Spleen (tissue), 7 donors: ENCODE results near the gene RUFY3.

ENCODE experiments used
- POLR2A ChIP-seq, 3 donors: fragments of 450-650 bp; IDR thresholded peaks; one replicate each; pipeline ENCODE4 v1.5.1; 2017; ENCODE audit warnings: antibody characterized with exemption in 3 of 3, mild to moderate bottlenecking in 1 of 3
- POLR2AphosphoS5 ChIP-seq, 3 donors: sonication (generic); formaldehyde crosslinking; IDR thresholded peaks; one replicate each; pipeline ENCODE4 v1.5.1; 2017; ENCODE audit warnings: antibody characterized with exemption in 3 of 3
- TF ChIP-seq, protein P1 (sequence below), 11 experiments: fragments of 200-600 bp in 7 of 11; fragments of 450-650 bp in 4 of 11; sonication (generic) in 4 of 11; IDR thresholded peaks in 8 of 11; conservative IDR thresholded peaks in 3 of 11; 1 replicate in 7 of 11; 2 replicates in 4 of 11; pipeline versions ENCODE4 v1.4.0 to v1.8.0; 2016 to 2021; ENCODE audit warnings: antibody characterized with exemption in 11 of 11, inconsistent platforms in 4 of 11, mild to moderate bottlenecking in 1 of 11
- donor health status: DM: no; HTN: no; CAD: no; lungs with moderate emphysema.
- donor health status: DM: no; HTN: no; CAD: no.
- donor health status: DM: no; HTN: no; CAD: no.

DNA sequence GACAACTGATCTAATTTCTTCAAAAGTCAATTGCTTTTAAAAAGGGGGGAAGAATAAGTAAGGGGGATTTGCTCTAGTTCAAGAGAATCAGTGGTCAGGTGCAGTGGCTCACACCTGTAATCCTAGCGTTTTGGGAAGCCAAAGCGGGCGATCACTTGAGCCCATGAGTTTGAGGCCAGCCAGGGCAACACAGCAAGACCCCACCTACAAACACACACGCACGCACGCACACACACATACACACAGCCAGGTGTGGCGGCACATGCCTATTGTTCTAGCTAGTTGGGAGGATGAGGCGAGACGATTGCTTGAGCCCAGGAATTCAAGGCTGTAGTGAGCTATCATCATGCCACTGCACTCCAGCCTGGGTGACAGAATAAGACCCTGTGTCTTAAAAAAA, 108.3 kb downstream of the RUFY3 start:
- TF ChIP-seq, protein P1, sequence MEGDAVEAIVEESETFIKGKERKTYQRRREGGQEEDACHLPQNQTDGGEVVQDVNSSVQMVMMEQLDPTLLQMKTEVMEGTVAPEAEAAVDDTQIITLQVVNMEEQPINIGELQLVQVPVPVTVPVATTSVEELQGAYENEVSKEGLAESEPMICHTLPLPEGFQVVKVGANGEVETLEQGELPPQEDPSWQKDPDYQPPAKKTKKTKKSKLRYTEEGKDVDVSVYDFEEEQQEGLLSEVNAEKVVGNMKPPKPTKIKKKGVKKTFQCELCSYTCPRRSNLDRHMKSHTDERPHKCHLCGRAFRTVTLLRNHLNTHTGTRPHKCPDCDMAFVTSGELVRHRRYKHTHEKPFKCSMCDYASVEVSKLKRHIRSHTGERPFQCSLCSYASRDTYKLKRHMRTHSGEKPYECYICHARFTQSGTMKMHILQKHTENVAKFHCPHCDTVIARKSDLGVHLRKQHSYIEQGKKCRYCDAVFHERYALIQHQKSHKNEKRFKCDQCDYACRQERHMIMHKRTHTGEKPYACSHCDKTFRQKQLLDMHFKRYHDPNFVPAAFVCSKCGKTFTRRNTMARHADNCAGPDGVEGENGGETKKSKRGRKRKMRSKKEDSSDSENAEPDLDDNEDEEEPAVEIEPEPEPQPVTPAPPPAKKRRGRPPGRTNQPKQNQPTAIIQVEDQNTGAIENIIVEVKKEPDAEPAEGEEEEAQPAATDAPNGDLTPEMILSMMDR (IDR thresholded peaks at IDR 0.05 in 8 of 11, conservative IDR thresholded peaks at IDR 0.05 in 3 of 11), result no peak
- TF ChIP-seq POLR2A (IDR thresholded peaks at IDR 0.05) (no peak), POLR2AphosphoS5 (IDR thresholded peaks at IDR 0.05) (no peak)
